HG03469 (cell line): ENCODE measurements around the gene COLEC11.

Experiments used
- ATAC-seq: cut with Tn5 transposase; IDR thresholded peaks from one replicate; pipeline ENCODE4 v1.9.1; 2021; ENCODE audit warnings: mild to moderate bottlenecking, moderate library complexity, moderate number of reproducible peaks; ENCODE audit not compliant: unreplicated experiment

COLEC11 gene

GRCh38 chr2:3636586-3637310, 41.8 kb downstream of the COLEC11 start:
- no peak for ATAC-seq

DNA sequence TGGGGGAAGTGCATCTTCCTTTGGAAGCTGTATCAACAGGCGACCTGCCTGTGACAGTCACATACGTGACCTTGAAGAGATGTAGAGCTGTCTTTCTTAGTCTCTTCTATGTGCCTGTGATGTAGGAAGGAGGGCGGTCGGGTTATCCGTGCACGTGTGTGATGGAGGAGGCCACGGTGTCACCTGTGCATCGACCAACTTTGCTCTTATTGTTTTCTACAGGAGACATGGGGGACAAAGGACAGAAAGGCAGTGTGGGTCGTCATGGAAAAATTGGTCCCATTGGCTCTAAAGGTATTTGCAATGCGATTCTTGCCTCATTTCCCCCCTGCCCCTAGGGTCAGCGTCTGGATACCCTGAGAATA, 42.4 kb downstream of the COLEC11 start:
- ATAC-seq = no peak

- ATAC-seq = no peak
Observed at GRCh38 chr2:3637692-3638455, 43.0 kb downstream of the COLEC11 start.

- no peak for ATAC-seq
Observed at GRCh38 chr2:3638456-3638810, 43.5 kb downstream of the COLEC11 start.

- ATAC-seq = no peak
Observed at GRCh38 chr2:3639015-3639630, 44.2 kb downstream of the COLEC11 start.

- ATAC-seq = no peak
Observed at GRCh38 chr2:3639653-3640052, 44.7 kb downstream of the COLEC11 start.

DNA sequence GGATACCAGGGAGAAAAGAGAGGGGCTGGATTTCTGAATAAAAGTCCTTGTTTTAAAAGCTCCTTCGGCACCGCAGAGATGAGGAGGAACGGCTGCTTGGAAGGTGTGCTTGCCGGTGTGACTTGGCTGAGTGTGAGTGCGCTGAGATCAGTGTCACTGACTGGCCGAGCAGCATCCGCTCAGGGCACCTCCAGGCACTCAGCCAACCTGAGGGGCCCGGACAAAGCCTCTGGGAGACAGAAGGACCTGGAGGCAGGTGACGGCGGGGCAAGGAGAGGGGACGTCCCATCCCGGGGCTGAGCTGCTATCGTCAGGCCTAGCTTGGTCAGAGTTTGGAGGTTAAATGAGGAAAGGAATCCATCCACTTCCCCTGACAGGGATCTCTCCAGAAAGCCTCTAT, 46.3 kb downstream of the COLEC11 start:
- ATAC-seq = no peak

DNA sequence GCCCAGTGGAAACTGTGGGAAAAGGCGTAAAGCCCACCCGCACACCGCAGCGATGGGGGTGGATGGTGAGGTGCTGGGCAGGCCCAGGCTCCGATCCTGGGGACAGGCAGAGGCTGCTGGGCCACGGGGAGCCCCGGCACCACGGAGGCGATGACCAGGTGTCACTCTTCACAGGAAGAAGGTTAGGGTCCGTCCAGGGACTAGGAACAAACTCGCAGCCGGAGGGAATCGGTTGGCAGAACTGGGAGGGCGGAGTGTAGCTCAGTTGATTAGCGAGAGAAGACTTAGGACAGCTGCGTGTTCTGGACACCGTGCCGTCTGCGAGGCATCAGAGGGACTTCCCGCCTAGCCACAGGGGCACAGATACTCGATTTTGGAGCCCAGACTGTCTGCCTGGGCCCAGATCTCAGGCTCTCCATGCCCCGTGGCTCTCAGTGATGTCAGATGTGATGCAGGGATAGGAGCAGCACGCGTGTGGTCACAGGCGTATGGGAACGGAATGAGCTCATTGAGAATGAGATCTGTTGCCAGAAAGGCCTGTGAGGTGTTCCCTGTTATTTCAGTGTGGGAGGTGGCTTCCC, 47.0 kb downstream of the COLEC11 start:
- no peak for ATAC-seq

DNA sequence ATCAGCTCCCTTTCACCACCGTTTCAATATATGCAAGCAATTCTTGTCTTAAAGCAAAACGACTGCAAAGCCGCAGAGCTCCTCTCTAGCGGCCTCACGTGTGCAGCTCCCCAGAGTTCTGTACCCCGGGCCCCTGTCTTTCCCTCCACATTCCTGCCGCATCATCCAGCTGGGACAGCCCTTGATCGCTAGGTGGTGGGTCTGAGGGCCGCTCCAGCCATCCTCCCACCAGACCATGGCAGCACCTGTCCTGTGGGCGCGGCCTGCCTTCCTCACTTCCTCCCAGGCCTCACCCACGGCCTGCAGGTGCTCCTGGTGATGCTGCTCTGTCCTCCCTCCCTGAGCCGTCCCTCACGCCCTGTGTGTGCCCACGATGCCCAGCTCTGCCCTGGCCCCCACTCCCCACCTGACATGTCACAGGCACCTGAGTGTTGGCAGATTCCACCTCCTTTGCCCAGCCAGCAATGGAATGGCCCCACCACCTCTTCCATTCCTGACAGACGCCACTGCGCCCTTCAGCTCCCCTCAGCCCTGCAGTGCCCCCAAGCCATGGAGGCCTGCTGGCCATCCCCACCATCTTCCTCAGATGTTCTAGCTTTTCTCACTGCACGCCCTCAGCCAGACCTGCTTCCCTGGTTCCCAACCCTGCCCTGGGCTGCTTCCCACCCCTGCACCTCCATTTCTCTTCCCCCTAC, 47.8 kb downstream of the COLEC11 start:
- no peak for ATAC-seq

- ATAC-seq = no peak
Observed at GRCh38 chr2:3643371-3644245, 48.7 kb downstream of the COLEC11 start.

- no peak for ATAC-seq
Observed at GRCh38 chr2:3644246-3644525, 49.3 kb downstream of the COLEC11 start.

DNA sequence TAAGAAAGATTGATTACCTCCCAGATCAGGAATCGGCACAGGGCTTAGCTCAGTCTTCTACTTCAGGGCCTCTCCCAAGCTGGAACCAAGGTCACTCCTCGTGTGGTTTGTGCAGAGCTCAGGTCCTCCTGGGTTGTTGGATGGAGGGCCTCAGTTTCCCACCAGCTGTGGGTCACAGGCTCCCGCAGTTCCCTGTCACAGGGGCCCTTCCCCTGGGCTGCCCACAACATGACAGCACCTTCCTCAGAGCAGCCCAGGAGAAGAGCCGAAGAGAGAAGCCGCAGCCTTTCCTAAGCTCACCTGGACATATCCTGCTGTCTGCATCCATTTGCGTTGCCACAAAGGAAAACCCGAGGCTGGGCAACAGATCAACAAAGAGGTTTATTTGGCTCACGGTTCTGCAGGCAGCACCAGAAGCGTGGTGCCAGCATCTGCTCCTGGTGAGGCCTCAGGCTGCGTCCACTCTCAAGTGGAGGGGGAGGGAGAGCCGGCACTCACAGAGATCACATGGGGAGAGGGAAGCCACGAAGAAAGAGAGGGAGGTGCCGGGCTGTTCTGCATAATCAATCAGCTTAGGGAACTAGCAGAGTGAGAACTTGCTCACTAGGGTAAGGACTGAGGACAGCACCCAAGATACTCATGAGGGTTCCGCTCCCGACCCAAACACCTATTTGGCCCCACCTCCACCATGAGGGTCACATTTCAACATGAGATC, 50.1 kb downstream of the COLEC11 start:
- no peak for ATAC-seq

GRCh38 chr2:3645745-3646389, 51.0 kb downstream of the COLEC11 start:
- no peak for ATAC-seq

- no peak for ATAC-seq
Observed at GRCh38 chr2:3646446-3646845, 51.5 kb downstream of the COLEC11 start.

DNA sequence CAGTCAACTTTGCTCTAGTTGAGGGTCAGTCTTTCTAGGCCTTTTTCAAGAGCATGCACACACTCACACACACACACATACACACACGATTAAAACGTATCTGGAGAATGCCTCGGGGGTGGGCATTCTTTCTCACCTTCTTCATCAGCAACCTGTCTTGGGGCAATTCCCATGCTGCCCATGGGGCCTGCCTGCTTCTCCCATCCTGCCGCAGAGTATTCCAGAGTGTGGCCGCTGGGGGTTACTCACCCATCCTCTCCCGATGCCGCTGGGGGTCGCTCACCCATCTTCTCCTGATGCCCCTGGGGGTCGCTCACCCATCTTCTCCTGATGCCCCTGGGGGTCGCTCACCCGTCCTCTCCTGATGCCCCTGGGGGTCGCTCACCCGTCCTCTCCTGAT, 52.3 kb downstream of the COLEC11 start:
- ATAC-seq = no peak

DNA sequence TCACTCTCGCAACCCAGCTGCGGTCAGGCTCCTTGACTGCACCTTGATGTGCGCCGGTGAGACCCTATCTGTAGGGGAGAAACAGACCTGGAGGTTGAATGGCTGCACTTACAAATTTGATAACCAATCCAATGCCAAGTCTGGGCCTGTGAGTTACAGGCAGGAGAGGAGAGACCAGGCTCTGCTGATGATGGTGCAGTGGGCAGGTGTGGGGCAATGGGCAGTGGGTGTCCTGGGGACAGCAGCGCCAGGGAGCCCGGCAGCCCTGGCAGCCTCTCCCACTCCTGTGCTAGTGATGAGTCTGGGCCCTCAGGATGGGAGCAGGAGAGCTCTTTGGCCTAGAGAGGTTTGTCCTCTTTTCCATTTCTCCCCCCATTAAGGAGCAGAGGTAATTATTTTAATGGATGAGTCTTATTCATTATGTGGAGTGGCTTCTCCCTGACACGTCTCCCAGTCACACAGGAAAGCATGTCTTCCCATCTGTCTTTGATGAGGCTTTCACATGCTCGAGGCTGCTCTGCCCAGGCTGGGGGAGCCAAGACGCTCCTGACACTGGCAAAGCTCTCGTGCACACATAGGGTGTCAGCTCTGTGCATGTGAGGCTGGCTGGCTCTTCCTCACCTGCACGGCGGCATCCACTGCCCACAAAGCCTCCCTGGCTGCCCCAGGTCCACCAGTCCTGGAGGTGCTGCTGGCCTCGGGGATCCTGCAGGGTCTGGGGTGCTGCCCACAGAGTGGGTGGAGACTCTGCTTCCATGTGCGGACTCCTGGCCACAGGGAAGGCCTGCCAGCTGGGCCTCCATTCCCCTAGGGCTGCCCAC, 53.1 kb downstream of the COLEC11 start:
- ATAC-seq = no peak

DNA sequence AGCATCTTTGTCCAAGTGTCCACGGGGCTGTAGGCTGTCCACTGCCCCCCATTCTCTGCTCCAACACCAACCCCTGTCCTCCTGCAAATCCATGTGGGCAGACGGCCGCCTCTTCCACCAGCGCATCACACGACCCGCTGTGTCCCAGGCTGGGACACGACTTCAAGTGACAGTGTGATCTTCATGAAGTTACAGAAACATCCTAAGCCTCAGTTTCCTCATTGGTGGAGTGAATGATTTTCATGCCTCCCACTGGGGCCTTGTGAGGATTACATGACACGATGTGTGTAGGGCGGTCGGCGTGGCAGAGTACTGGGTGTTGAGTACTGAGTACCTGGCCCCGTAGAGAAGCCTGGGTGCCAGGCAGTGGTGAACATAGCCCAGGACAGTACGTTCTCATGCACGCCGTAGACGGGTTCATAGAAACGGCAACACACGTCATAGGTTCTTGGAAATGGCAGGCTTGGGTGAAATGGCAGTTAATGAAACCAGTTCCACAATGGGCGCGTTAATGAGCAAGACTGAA, 53.8 kb downstream of the COLEC11 start:
- no peak for ATAC-seq

- no peak for ATAC-seq
Observed at GRCh38 chr2:3649581-3649980, 54.7 kb downstream of the COLEC11 start.
